ENCODE measurements around the gene GUCY2F. TPM values are rescaled to one million over a fixed set of nuclear protein-coding genes. Genes with fewer than 3 reads are reported as not detected.

GUCY2F gene
- total RNA-seq, 1 donor = under 0.01 TPM

DNA sequence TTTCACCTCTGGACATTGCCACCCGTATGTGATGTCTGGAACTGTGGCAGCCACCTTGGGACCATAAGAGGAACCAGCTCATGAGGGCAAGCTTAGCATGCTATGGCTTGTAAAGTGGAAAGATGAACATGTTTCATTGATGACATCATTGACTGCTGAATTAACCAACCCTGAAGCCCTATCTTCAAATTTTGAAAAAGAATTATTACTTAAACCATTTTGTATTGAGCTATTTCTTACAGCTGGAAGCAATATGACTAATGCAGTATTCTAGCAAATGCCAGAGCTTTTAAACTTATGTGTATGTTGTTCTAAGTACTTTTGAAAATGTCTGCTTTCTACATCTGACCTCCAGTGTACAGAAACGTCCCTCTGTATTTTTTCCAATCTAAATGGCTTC is 18.1 kb downstream of the GUCY2F start:
- TF ChIP-seq, protein P1, sequence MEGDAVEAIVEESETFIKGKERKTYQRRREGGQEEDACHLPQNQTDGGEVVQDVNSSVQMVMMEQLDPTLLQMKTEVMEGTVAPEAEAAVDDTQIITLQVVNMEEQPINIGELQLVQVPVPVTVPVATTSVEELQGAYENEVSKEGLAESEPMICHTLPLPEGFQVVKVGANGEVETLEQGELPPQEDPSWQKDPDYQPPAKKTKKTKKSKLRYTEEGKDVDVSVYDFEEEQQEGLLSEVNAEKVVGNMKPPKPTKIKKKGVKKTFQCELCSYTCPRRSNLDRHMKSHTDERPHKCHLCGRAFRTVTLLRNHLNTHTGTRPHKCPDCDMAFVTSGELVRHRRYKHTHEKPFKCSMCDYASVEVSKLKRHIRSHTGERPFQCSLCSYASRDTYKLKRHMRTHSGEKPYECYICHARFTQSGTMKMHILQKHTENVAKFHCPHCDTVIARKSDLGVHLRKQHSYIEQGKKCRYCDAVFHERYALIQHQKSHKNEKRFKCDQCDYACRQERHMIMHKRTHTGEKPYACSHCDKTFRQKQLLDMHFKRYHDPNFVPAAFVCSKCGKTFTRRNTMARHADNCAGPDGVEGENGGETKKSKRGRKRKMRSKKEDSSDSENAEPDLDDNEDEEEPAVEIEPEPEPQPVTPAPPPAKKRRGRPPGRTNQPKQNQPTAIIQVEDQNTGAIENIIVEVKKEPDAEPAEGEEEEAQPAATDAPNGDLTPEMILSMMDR (IDR thresholded peaks at IDR 0.05; ENCODE audit: insufficient read depth, low read depth, low read length) = no peak
- DNase-seq (ENCODE audit: low read depth) = no peak
- no peak overlapping the region for H3K4me3 ChIP-seq (ENCODE audit: low read depth, low read length)

- no peak for DNase-seq (ENCODE audit: low read depth)
- TF ChIP-seq, protein P1 (IDR thresholded peaks at IDR 0.05; ENCODE audit: insufficient read depth, low read depth, low read length) = no peak
- no peak overlapping the region for H3K4me3 ChIP-seq (ENCODE audit: low read depth, low read length)
These were observed 33.5 kb downstream of the GUCY2F start for GRCh38 chrX:109448282-109448938.

DNA sequence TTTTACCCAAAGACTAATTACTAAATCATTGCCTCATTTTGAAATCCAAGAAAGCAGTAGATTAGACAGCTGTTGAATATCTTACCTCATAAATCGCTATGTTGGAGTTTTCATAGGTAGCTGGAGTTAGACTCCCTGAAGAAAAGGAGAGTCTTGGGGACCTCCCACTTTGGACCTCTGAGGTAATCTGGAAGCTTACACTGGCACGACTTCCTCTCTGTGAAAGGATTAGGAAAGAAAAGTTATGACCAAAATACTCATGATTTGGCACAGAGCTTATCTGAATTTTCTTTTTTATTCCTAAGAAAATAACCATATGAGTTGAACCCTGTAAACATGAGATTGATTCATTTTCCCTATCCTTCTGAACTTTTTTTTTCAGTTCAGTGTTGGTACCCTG is 40.6 kb downstream of the GUCY2F start:
- no peak for DNase-seq (ENCODE audit: low read depth)
- TF ChIP-seq, protein P1 (IDR thresholded peaks at IDR 0.05; ENCODE audit: insufficient read depth, low read depth, low read length) = no peak
- no peak overlapping the region for H3K4me3 ChIP-seq (ENCODE audit: low read depth, low read length)

DNA sequence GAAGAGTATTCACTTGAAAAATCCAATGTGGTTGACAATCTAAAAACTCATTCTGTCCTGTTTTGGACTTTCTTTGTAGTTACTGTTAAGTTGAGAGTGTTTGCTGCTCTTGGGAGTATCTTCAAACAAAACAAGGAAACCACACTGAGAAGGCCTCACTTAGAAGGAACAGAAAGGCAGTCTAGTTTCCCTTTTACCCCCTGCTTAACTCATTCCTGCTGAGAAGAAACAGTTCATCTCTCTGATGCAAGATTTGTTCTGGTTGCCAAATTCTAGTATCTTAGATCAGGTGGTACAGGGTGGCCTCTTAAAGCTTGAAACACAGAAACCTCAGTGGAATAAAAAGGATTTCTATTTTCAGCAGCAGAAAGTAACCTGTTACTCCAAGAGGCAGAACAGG is 41.4 kb downstream of the GUCY2F start:
- no peak for DNase-seq (ENCODE audit: low read depth)
- H3K4me3 ChIP-seq (ENCODE audit: low read depth, low read length) = no peak overlapping the region
- TF ChIP-seq, protein P1 (IDR thresholded peaks at IDR 0.05; ENCODE audit: insufficient read depth, low read depth, low read length) = no peak

GRCh38 chrX:109409181-109409580 is 72.7 kb downstream of the GUCY2F start:
- no peak overlapping the region for H3K4me3 ChIP-seq (ENCODE audit: low read depth, low read length)
- TF ChIP-seq, protein P1 (IDR thresholded peaks at IDR 0.05; ENCODE audit: insufficient read depth, low read depth, low read length) = no peak
- no peak for DNase-seq (ENCODE audit: low read depth)

DNA sequence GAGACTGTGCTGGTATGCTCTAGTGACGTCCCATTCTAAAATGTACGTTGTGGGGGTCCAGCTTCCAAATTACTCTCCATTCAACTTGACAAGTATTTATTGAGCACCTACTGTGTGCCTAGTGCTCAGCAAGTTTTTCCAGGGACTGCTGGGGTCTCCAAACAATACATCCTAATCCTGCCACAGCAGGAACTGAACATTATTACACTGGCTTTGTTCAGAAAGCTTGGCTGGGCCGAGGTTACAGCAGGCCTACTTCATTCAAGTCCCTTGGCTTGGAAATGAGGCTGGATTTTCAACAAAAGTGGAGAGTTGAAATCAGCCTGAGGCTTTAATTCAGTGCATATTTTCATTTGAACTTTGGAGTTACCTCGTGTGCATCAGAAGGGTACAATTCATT is 78.0 kb downstream of the GUCY2F start:
- H3K4me3 ChIP-seq (ENCODE audit: low read depth, low read length) = no peak overlapping the region
- DNase-seq (ENCODE audit: low read depth) = no peak
- TF ChIP-seq, protein P1 (IDR thresholded peaks at IDR 0.05; ENCODE audit: insufficient read depth, low read depth, low read length) = no peak

GRCh38 chrX:109399831-109400230 is 82.1 kb downstream of the GUCY2F start:
- no peak overlapping the region for H3K4me3 ChIP-seq (ENCODE audit: low read depth, low read length)
- TF ChIP-seq, protein P1 (IDR thresholded peaks at IDR 0.05; ENCODE audit: insufficient read depth, low read depth, low read length) = no peak
- DNase-seq (ENCODE audit: low read depth) = no peak
